Liver (tissue), 3 donors: ENCODE data around the gene PATZ1.

Experiments used
- ATF3 ChIP-seq: IDR thresholded peaks from 2 replicates; pipeline ENCODE4 v1.6.1; 2016; ENCODE audit warnings: antibody characterized with exemption
- CTCF ChIP-seq: fragments of 150-350 bp; IDR thresholded peaks from 2 replicates; pipeline ENCODE4 v1.5.1; 2017; ENCODE audit warnings: improper control_type of control experiment, low read depth, low read length; ENCODE audit not compliant: missing input control
- FOXA1 ChIP-seq: IDR thresholded peaks from 2 replicates; pipeline ENCODE4 v1.6.1; 2016; ENCODE audit warnings: antibody characterized with exemption
- GABPA ChIP-seq, 2 donors: IDR thresholded peaks in 1 of 2; conservative IDR thresholded peaks in 1 of 2; 2 replicates each; pipeline ENCODE4 v1.6.1; 2016; ENCODE audit warnings: antibody characterized with exemption in 2 of 2, mild to moderate bottlenecking in 1 of 2, moderate library complexity in 1 of 2
- MAX ChIP-seq: IDR thresholded peaks from 2 replicates; pipeline ENCODE4 v1.6.1; 2016; ENCODE audit warnings: antibody characterized with exemption
- RAD21 ChIP-seq, 2 donors: IDR thresholded peaks; 2 replicates each; pipeline ENCODE4 v1.6.1; 2016; ENCODE audit warnings: antibody characterized with exemption in 2 of 2, mild to moderate bottlenecking in 2 of 2
- REST ChIP-seq: IDR thresholded peaks from 2 replicates; pipeline ENCODE4 v1.6.1; 2016; ENCODE audit warnings: antibody characterized with exemption, mild to moderate bottlenecking
- RXRA ChIP-seq, 2 donors: IDR thresholded peaks; 2 replicates each; pipeline ENCODE4 v1.6.1; 2017 to 2018; ENCODE audit warnings: antibody characterized with exemption in 2 of 2, mild to moderate bottlenecking in 1 of 2
- SP1 ChIP-seq: IDR thresholded peaks from 2 replicates; pipeline ENCODE4 v1.6.1; 2018; ENCODE audit warnings: antibody characterized with exemption, mild to moderate bottlenecking
- TAF1 ChIP-seq: conservative IDR thresholded peaks from 2 replicates; pipeline ENCODE4 v1.6.1; 2016; ENCODE audit warnings: antibody characterized with exemption, mild to moderate bottlenecking
- ZBTB33 ChIP-seq: IDR thresholded peaks from 2 replicates; pipeline ENCODE4 v1.6.1; 2016; ENCODE audit warnings: antibody characterized with exemption
- donor health status: healthy.
- donor health status: healthy.

GRCh38 chr22:31363885-31364465, 17.8 kb upstream of the PATZ1 start:
- no peak for TF ChIP-seq MAX
- TF ChIP-seq FOXA1: no peak
- no peak for TF ChIP-seq CTCF
- no peak for TF ChIP-seq RXRA (IDR thresholded peaks at IDR 0.05)
- no peak for TF ChIP-seq REST
- TF ChIP-seq ZBTB33: no peak
- no peak for TF ChIP-seq ATF3
- no peak for TF ChIP-seq GABPA (IDR thresholded peaks at IDR 0.05 in 1 of 2, conservative IDR thresholded peaks at IDR 0.05 in 1 of 2)
- no peak for TF ChIP-seq TAF1
- TF ChIP-seq RAD21 (IDR thresholded peaks at IDR 0.05): no peak
- TF ChIP-seq SP1: no peak
